ENCODE measurements around the gene KRTAP2-3.

GRCh38 chr17:41064301-41064700 lies 4.4 kb upstream of the KRTAP2-3 start:
- no peak for TF ChIP-seq EZH2 (IDR thresholded peaks at IDR 0.05; ENCODE audit: low read depth, unreplicated experiment)
- no peak for TF ChIP-seq POLR2AphosphoS5 (IDR thresholded peaks at IDR 0.05; ENCODE audit: low read depth)
- no peak for TF ChIP-seq CTCF (conservative IDR thresholded peaks at IDR 0.05; ENCODE audit: low read depth in 2 of 2)
- TF ChIP-seq REST (IDR thresholded peaks at IDR 0.05; ENCODE audit: unreplicated experiment): no peak
- TF ChIP-seq EZH2phosphoT487 (IDR thresholded peaks at IDR 0.05; ENCODE audit: unreplicated experiment): no peak
- TF ChIP-seq ZNF114 (CRISPR knock-in tag; IDR thresholded peaks at IDR 0.05): no peak
- no peak for TF ChIP-seq NANOG (IDR thresholded peaks at IDR 0.05; ENCODE audit: borderline replicate concordance)
- TF ChIP-seq ETS1 (IDR thresholded peaks at IDR 0.05): no peak
- TF ChIP-seq CREB1 (CRISPR knock-in tag; IDR thresholded peaks at IDR 0.05; ENCODE audit: low read depth): no peak

All from GM23338 (cell line).